IMR-90 (cell line): ENCODE results near the gene NBPF4.

Experiments used
- CEBPB ChIP-seq: IDR thresholded peaks from 2 replicates; pipeline ENCODE4 v1.6.1; 2012; ENCODE audit warnings: low read depth, low read length, improper control_type of control experiment
- CHD1 ChIP-seq: IDR thresholded peaks from 2 replicates; pipeline ENCODE4 v1.6.1; 2012; ENCODE audit warnings: low read depth, low read length, improper control_type of control experiment
- CTCF ChIP-seq: conservative IDR thresholded peaks from 2 replicates; pipeline ENCODE4 v1.5.1; 2012; ENCODE audit warnings: mild to moderate bottlenecking, low read depth, low read length, improper control_type of control experiment
- ELK1 ChIP-seq: fragments of 150-350 bp; IDR thresholded peaks from 2 replicates; pipeline ENCODE4 v1.6.1; 2016; ENCODE audit warnings: low read depth, mild to moderate bottlenecking, low read length, moderate library complexity, borderline replicate concordance
- FOS ChIP-seq: fragments of 150-350 bp; IDR thresholded peaks from 2 replicates; pipeline ENCODE4 v1.6.1; 2016; ENCODE audit warnings: low read depth, low read length
- MAFK ChIP-seq: IDR thresholded peaks from 2 replicates; pipeline ENCODE4 v1.6.1; 2012; ENCODE audit warnings: low read depth, low read length, improper control_type of control experiment
- MAZ ChIP-seq: IDR thresholded peaks from 2 replicates; pipeline ENCODE4 v1.6.1; 2012; ENCODE audit warnings: low read depth, mild to moderate bottlenecking, low read length, improper control_type of control experiment, moderate library complexity, borderline replicate concordance
- MXI1 ChIP-seq: IDR thresholded peaks from 2 replicates; pipeline ENCODE4 v1.6.1; 2012; ENCODE audit warnings: low read depth, mild to moderate bottlenecking, low read length, moderate library complexity, borderline replicate concordance
- POLR2A ChIP-seq: IDR thresholded peaks from 2 replicates; pipeline ENCODE4 v1.6.1; 2012; ENCODE audit warnings: mild to moderate bottlenecking, low read depth, low read length
- RAD21 ChIP-seq: IDR thresholded peaks from 2 replicates; pipeline ENCODE4 v1.6.1; 2012; ENCODE audit warnings: low read length, improper control_type of control experiment
- RCOR1 ChIP-seq: IDR thresholded peaks from 2 replicates; pipeline ENCODE4 v1.6.1; 2012; ENCODE audit warnings: mild to moderate bottlenecking, low read length, improper control_type of control experiment; ENCODE audit not compliant: insufficient replicate concordance
- RFX5 ChIP-seq: IDR thresholded peaks from 2 replicates; pipeline ENCODE4 v1.8.0; 2012; ENCODE audit warnings: low read depth, mild to moderate bottlenecking, low read length, moderate library complexity
- SMC3 ChIP-seq: fragments of 150-350 bp; IDR thresholded peaks from 2 replicates; pipeline ENCODE4 v1.6.1; 2016; ENCODE audit warnings: low read depth, mild to moderate bottlenecking, antibody characterized with exemption, low read length, moderate library complexity
- USF2 ChIP-seq: fragments of 150-350 bp; IDR thresholded peaks from 2 replicates; pipeline ENCODE4 v1.6.1; 2017; ENCODE audit warnings: mild to moderate bottlenecking, antibody characterized with exemption, low read length, low read depth

- TF ChIP-seq CTCF (no peak), POLR2A (no peak), RCOR1 (no peak), MXI1 (no peak), FOS (no peak), ELK1 (no peak), RFX5 (no peak), CEBPB (no peak), RAD21 (no peak), MAFK (no peak), SMC3 (no peak), USF2 (no peak), MAZ (no peak), CHD1 (no peak)
Observed at GRCh38 chr1:108211014-108211413, 32.9 kb downstream of the NBPF4 start.
